Occipital lobe (tissue), 2 donors: ENCODE results near the gene SGF29. TPM values are rescaled to one million over a fixed set of nuclear protein-coding genes. Genes with fewer than 3 reads are reported as not detected.
"Not testable (repeated sequence)": the region's sequence is repeated elsewhere in the genome, so short reads cannot be mapped to it uniquely, and the experiment has no call there.

Experiments
- DNase-seq: peaks from one replicate; lab custom pipeline; 2025; lab: John Stamatoyannopoulos, UW
- total RNA-seq: library from RNA; depleted of rRNA; stranded (reverse); fragments of >200 nt; gene quantifications from one replicate; pipeline ENCODE4 v1.2.3, GENCODE V29; 2014

The SGF29 gene
- 10.8 TPM for total RNA-seq

GRCh38 chr16:28553776-28554633 is at the start of gene SGF29:
TSS of gene SGF29 (plus strand) at chr16:28553920. CDS start at chr16:28581070, 27,150 bp downstream.
- DNase-seq = peak; percentile 88

DNA sequence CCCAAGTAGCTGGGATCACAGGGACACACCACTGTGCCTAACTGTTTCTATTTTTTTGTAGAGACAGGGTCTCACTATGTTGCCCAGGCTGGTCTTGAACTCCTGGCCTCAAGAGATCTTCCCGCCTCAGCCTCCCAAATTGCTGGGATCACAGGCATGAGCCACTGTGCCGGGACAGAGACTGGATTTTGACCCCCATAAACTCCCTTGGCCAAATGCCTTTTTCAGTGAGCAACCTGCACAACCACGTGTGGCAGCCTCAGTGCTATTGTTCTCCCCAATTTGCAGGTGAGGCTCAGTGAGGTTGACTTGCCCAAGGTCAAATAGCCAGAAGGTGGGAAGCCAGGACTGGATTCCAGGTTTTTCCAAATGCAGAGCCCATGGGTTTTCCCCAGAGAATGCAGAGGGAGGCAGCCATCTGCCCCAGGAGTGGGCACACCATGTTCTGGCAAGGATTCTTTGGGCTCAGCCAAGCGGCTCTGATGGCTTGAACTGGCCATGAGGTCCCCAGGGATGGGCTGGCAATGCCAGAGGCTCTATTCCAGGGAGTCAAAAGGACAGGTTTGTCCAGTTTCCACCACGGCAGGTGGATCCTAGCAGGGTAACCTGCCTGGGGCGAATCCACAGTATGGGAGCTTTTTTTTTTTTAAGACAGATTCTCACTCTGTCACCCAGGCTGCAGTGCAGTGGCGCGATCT is 48.9 kb upstream of the SGF29 start:
- no peak for DNase-seq

GRCh38 chr16:28505489-28506137 is 48.1 kb upstream of the SGF29 start:
- DNase-seq = no peak

- no peak for DNase-seq
Observed at GRCh38 chr16:28511031-28511430, 42.7 kb upstream of the SGF29 start.

- no peak for DNase-seq
Observed at GRCh38 chr16:28511801-28512789, 41.6 kb upstream of the SGF29 start.

GRCh38 chr16:28513484-28514181 is 40.1 kb upstream of the SGF29 start:
- no peak for DNase-seq

DNA sequence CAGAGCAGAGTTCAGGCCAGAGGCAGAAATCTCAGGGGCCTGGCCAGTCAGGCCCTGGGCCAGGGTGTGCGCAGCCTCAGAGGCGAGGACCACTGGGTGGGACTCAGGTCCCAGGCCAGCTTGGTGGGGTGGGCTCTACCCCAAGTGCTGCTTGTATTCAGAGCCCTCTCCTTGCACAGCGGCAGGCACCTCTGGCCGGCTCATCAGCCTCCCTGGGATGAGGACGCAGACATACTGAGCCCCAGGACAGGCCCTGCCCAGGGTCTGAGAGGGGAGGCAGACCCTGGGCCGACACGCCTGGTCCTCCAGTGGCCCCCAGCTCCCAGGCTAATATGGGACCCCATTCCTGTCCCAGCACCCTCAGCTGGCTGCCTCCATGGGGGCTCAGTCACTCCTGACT is 39.5 kb upstream of the SGF29 start:
- no peak for DNase-seq

DNA sequence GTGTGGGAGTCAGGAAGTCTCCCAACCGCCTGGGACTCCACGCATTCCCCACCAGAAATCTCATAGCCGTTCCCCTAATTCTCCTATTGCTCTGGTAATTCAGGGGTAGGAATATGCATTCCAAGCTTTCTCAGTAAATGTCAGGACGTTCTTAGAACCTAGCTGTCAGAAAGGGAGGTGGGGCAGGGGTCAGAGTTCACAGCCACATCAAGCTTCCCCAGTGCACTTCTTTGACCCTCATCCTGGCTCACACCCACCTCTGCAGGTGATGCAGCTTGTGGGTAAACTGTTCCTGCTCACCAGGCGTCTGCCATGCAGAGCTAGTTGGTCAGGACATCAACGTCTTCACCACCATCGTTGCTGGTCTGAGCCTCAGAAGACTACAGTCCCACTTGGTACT is 33.0 kb upstream of the SGF29 start:
- DNase-seq = no peak

- no peak for DNase-seq
Observed at GRCh38 chr16:28521436-28521835, 32.3 kb upstream of the SGF29 start.

DNA sequence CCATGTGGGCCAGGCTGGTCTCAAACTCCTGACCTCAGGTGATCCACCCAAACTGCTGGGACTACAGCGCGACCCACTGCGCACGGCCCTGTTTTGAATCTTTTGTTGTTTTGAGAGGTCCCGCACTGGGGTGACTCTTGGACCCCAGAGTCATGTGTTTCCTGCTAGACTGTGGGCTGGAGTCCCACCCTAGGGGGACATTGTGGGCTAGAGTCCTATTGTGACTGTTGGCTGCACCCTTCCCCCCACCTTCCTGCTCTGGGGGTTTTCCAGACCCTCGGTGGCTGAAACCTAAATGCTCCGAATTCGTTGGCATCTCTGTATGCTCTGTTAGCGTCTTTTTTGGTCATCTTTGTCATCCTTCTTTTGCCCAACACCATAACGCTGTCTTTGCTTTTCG is 30.9 kb upstream of the SGF29 start:
- DNase-seq = no peak

GRCh38 chr16:28524681-28525171 is 29.0 kb upstream of the SGF29 start:
- no peak for DNase-seq

DNA sequence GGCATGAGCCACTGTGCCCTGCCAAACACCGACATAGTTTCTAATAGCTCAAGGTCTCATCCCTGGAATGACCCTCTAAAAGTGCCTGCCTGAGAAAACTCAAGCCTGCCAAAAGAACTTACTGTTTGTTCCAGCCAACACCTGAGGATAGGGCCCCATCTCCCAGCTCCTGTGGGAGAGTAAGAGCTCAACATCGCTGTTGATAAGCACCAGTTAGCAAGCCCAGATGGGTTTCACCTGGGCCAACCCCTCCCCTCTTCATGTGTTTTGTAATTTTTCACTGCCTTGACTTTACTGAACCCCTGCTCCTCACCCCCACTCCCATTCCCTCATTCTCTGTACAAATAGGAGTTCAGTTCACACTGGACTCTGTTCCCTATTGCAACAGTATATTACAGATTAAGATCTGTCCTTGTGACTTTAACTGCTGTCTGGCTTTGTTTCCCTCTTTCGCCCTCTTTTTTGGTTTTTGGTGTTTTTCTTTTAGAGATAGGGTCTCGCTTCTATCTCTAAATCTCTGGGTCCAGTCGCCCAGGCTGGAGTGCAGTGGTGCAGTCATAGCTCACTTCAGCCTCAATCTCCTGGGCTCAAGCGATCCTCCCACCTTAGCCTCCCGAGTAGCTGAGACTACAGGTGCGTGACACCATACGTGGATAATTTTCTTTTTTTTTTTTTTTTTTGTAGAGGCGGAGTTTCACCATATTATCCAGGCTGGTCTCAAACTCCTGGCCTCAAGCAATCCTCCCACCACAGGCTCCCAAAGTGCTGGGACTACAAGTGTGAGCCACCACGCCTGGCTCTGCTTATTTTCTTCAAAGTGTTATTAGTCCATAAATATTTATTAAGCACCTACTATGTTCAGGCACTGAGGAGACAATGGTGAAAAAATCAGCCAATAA is 27.3 kb upstream of the SGF29 start:
- no peak for DNase-seq

DNA sequence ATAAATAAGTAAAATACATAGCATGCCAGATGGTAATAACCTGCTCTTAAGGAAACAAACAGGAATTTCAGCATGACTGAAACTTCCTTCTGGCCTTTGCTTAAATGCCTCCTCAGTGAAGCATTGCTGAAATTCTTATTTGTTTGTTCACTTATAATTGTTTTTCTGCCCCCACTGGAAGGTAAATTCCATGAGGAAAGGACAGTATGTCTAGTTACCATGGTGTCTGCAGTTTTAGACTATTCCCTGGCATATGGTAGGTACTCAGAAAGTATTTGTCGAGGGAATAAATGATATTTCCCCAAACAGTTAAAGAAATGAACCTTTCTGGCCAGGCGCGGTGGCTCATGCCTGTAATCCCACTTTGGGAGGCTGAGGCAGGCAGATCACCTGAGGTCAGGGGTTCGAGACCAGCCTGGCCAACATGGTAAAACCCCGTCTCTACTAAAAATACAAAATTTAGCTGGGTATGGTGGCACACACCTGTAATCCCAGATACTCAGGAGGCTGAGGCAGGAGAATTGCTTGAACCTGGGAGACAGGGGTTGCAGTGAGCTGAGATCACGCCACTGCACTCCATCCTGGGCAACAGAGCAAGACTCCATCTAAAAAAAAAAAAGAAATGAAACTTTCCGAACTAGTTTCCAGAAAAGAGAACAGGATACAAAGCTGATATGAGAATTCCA is 26.5 kb upstream of the SGF29 start:
- not testable (repeated sequence) for DNase-seq

GRCh38 chr16:28527985-28528384 is 25.7 kb upstream of the SGF29 start:
- DNase-seq = no peak

- DNase-seq = no peak
Observed at GRCh38 chr16:28528463-28528867, 25.3 kb upstream of the SGF29 start.

DNA sequence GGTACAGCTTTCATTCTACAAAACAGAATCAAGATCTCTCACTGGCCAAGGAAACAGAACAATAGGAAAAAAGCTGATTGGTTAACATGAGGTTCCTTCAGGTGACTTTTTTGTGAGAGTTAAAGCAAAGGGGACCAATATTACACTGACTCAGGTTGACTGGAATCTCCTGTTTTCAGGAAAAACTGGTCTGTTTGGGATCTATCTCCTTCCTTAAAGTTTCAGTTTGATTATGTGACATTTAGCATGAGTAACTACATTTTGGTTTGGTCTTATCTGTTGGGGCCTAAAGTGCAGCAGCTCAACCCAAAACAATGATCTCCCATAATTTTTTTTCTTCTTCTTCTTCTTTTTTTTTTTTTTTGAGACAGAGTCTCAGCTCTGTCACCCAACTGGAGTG is 24.6 kb upstream of the SGF29 start:
- no peak for DNase-seq

DNA sequence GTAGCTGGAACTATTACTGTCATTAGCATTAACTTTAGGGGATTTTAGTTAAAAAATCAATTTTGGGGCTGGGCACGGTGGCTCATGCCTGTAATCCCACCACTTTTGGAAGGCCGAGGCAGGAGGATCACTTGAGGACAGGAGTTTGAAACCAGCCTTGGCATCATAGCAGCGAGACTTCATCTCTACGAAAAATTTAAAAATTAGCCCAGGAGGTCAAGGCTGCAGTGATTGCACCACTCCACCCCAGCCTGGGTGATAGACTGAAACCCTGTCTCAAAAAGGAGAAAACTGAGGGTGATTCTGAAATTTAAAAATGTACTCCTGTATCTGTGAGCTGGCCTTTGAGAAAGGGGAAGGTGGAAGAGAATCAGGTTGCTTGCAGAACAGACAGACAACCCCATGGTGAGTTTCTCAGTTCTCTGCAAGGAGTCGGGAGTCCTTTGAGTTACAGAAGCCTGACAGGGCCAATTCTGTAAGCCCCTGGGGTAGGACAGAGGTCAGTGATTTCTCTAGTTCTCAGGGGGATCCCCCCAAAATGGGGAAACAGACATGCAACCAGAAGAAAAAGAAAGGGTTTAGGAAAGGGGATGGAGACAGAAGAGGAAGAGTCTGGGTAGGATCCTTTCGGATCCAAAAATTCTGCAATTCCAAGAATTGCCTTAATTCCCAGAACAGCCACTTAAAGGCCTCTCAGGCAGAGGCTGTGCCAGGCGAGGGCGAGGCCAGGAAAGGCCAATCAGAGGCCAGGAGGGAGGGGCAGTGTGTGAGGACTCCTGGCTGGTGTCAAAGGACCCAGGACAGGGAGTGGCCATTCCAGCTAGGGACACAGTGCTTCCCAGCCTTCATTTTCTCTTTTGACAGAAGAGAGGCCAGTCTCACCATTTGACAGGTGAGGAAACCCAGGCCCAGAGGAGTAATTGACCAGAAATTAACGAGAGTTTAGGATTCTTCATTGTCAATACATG is 21.7 kb upstream of the SGF29 start:
- no peak for DNase-seq
